RWPE2 (cell line): ENCODE measurements around the gene RFFL.

Experiments
- ATAC-seq: fragments of 200-7000 bp; cut with Tn5 transposase; 3 replicates; pipeline ENCODE4 v1.9.1; 2021; ENCODE audit warnings: low read depth
- DNase-seq: peaks from one replicate; pipeline ENCODE4 v3.0.0-alpha.2; 2020; ENCODE audit warnings: low spot score
- H3K27ac ChIP-seq: fragments of 450-650 bp; 2 replicates; pipeline ENCODE4 v1.5.1; 2017; ENCODE audit warnings: mild to moderate bottlenecking; ENCODE audit not compliant: poor library complexity, severe bottlenecking
- H3K27me3 ChIP-seq: fragments of 250-450 bp; sonication (Bioruptor Pico); 2 replicates; pipeline ENCODE4 v1.5.1; 2021; ENCODE audit warnings: mild to moderate bottlenecking, moderate library complexity; ENCODE audit not compliant: insufficient read depth, poor library complexity, severe bottlenecking
- H3K36me3 ChIP-seq: fragments of 250-450 bp; sonication (Bioruptor Pico); 2 replicates; pipeline ENCODE4 v1.5.1; 2020; ENCODE audit warnings: low read depth, mild to moderate bottlenecking, moderate library complexity
- H3K4me1 ChIP-seq: fragments of 250-450 bp; sonication (Bioruptor Pico); 2 replicates; pipeline ENCODE4 v1.5.1; 2021; ENCODE audit warnings: mild to moderate bottlenecking, moderate library complexity; ENCODE audit not compliant: insufficient read depth, poor library complexity, severe bottlenecking
- H3K4me3 ChIP-seq: fragments of 250-450 bp; sonication (Bioruptor Pico); 2 replicates; pipeline ENCODE4 v1.5.1; 2021; ENCODE audit warnings: mild to moderate bottlenecking, moderate library complexity; ENCODE audit not compliant: severe bottlenecking
- H3K9me3 ChIP-seq: fragments of 250-450 bp; sonication (Bioruptor Pico); 2 replicates; pipeline ENCODE4 v1.5.1; 2021; ENCODE audit warnings: mild to moderate bottlenecking, moderate library complexity; ENCODE audit not compliant: severe bottlenecking
- CTCF ChIP-seq: fragments of 450-650 bp; IDR thresholded peaks from one replicate; pipeline ENCODE4 v1.5.1; 2017; ENCODE audit warnings: mild to moderate bottlenecking, moderate library complexity; ENCODE audit not compliant: poor library complexity, severe bottlenecking

Gene RFFL

GRCh38 chr17:35074711-35075707 lies 11.5 kb upstream of the RFFL start:
- Histone ChIP-seq H3K27me3 (no peaks in the 10 kb centered on the region), H3K4me1 (peaks cover 21% of the 10 kb centered on the region), H3K36me3 (peaks cover 9% of the 10 kb centered on the region; the same call in 1 of the 2 replicates), H3K27ac (peak overlapping the region; percentile 11), H3K9me3 (no peaks in the 10 kb centered on the region), H3K4me3 (no peak overlapping the region)
- TF ChIP-seq CTCF: no peak
- DNase-seq: no peak
- ATAC-seq: no peak

- Histone ChIP-seq H3K9me3 (no peaks in the 10 kb centered on the region), H3K4me1 (peaks cover 13% of the 10 kb centered on the region), H3K4me3 (no peak overlapping the region), H3K36me3 (peaks cover 9% of the 10 kb centered on the region; the same call in 1 of the 2 replicates), H3K27ac (peak overlapping the region; percentile 11), H3K27me3 (no peaks in the 10 kb centered on the region)
- ATAC-seq (peak; percentile 14; the same call in 1 of the 3 replicates), DNase-seq (no peak)
- no peak for TF ChIP-seq CTCF
Measured at GRCh38 chr17:35073991-35074627, 10.6 kb upstream of the RFFL start.

- ATAC-seq (no peak), DNase-seq (no peak)
- peaks cover 11% of the 10 kb centered on the region for H3K4me1 ChIP-seq
- no peak for TF ChIP-seq CTCF
- H3K27me3 ChIP-seq: no peaks in the 10 kb centered on the region
- H3K9me3 ChIP-seq: no peaks in the 10 kb centered on the region
- H3K36me3 ChIP-seq: peaks cover 9% of the 10 kb centered on the region; the same call in 1 of the 2 replicates
- no peak overlapping the region for H3K27ac ChIP-seq
- H3K4me3 ChIP-seq: no peak overlapping the region
Measured at GRCh38 chr17:35073183-35073790, 9.8 kb upstream of the RFFL start.

GRCh38 chr17:35069311-35069710 lies 5.8 kb upstream of the RFFL start:
- H3K4me1 ChIP-seq: peaks cover 7% of the 10 kb centered on the region

More at GRCh38 chr17:35069311-35069710, 5.8 kb upstream of the RFFL start:
- TF ChIP-seq CTCF: no peak
- ATAC-seq: no peak
- DNase-seq: no peak
- no peaks in the 10 kb centered on the region for H3K9me3 ChIP-seq
- no peak overlapping the region for H3K4me3 ChIP-seq
- no peak overlapping the region for H3K27ac ChIP-seq
- H3K36me3 ChIP-seq: peaks cover 14% of the 10 kb centered on the region
- no peaks in the 10 kb centered on the region for H3K27me3 ChIP-seq
